ENCODE results near the gene ZC3H4.

GRCh38 chr19:47155148-47155547 is 41.6 kb upstream of the ZC3H4 start:
- TF ChIP-seq POLR2A (IDR thresholded peaks at IDR 0.05; ENCODE audit: borderline replicate concordance, extremely low read depth, insufficient read depth, insufficient read length) (no peak), CTCF (IDR thresholded peaks at IDR 0.05 in 2 of 3, conservative IDR thresholded peaks at IDR 0.05 in 1 of 3; ENCODE audit: borderline replicate concordance in 1 of 3, insufficient read depth in 1 of 3, low read depth in 2 of 3, low read length in 2 of 3) (no peak), MAX (IDR thresholded peaks at IDR 0.05) (no peak), EZH2 (IDR thresholded peaks at IDR 0.05) (no peak), RAD21 (IDR thresholded peaks at IDR 0.05; ENCODE audit: low read depth) (no peak), SP1 (IDR thresholded peaks at IDR 0.05; ENCODE audit: low read depth) (no peak), JUND (IDR thresholded peaks at IDR 0.05) (no peak), POLR2AphosphoS5 (IDR thresholded peaks at IDR 0.05; ENCODE audit: low read depth, low read length) (no peak), ELF1 (IDR thresholded peaks at IDR 0.05; ENCODE audit: borderline replicate concordance, low read depth) (no peak), CBX3 (IDR thresholded peaks at IDR 0.05; ENCODE audit: low read depth) (no peak), ZFX (IDR thresholded peaks at IDR 0.05) (no peak), REST (IDR thresholded peaks at IDR 0.05; ENCODE audit: low read depth) (no peak), YY1 (IDR thresholded peaks at IDR 0.05; ENCODE audit: extremely low read depth, insufficient replicate concordance, low read depth, low read length) (no peak)
